Endodermal cell (in vitro differentiated cells): ENCODE data around the gene RAB3B. TPM values are rescaled to one million over a fixed set of nuclear protein-coding genes. Genes with fewer than 3 reads are reported as not detected.

ENCODE experiments used
- DNase-seq: peaks from one replicate; pipeline ENCODE4 v3.0.0-alpha.2; 2017
- H3K27ac ChIP-seq: 2 replicates; pipeline ENCODE4 v1.5.1; 2013; ENCODE audit warnings: mild to moderate bottlenecking, low read depth, low read length, moderate library complexity
- H3K27me3 ChIP-seq: 2 replicates; pipeline ENCODE4 v1.6.1; 2013; ENCODE audit warnings: mild to moderate bottlenecking, low read length, moderate library complexity; ENCODE audit not compliant: insufficient read depth, control insufficient read depth, poor library complexity, severe bottlenecking
- H3K36me3 ChIP-seq: 2 replicates; pipeline ENCODE4 v1.7.0; 2013; ENCODE audit warnings: mild to moderate bottlenecking, low read length, moderate library complexity; ENCODE audit not compliant: control insufficient read depth, insufficient read depth
- H3K4me1 ChIP-seq: one replicate; pipeline ENCODE4 v1.7.0; 2013; ENCODE audit warnings: low read length; ENCODE audit not compliant: control insufficient read depth, insufficient read depth
- H3K4me3 ChIP-seq: 2 replicates; pipeline ENCODE4 v1.5.1; 2013; ENCODE audit warnings: mild to moderate bottlenecking, low read length, moderate library complexity
- H3K9ac ChIP-seq: 2 replicates; pipeline ENCODE4 v1.6.1; 2013; ENCODE audit warnings: mild to moderate bottlenecking, low read length, moderate library complexity; ENCODE audit not compliant: poor library complexity, severe bottlenecking; ENCODE audit errors: extremely low read depth
- H3K9me3 ChIP-seq: 2 replicates; pipeline ENCODE4 v1.6.1; 2013; ENCODE audit warnings: mild to moderate bottlenecking, low read length, moderate library complexity; ENCODE audit not compliant: control insufficient read depth
- H3K27ac Mint-ChIP-seq: 2 replicates; pipeline ENCODE4 v1.8.0; 2020; ENCODE audit warnings: mixed read lengths
- H3K27me3 Mint-ChIP-seq: 2 replicates; pipeline ENCODE4 v1.8.0; 2021; ENCODE audit warnings: mild to moderate bottlenecking, mixed read lengths; ENCODE audit not compliant: insufficient read depth
- H3K36me3 Mint-ChIP-seq: 2 replicates; pipeline ENCODE4 v1.8.0; 2020; ENCODE audit warnings: low read depth, mixed read lengths
- H3K4me1 Mint-ChIP-seq: 2 replicates; pipeline ENCODE4 v1.8.0; 2020; ENCODE audit warnings: mixed read lengths
- H3K4me3 Mint-ChIP-seq: 2 replicates; pipeline ENCODE4 v1.8.0; 2020; ENCODE audit warnings: mild to moderate bottlenecking, moderate library complexity, mixed read lengths
- H3K9me3 Mint-ChIP-seq: 2 replicates; pipeline ENCODE4 v1.8.0; 2020; ENCODE audit warnings: mild to moderate bottlenecking, mixed read lengths
- WGBS, 2 experiments: methylation state at CpG; one replicate each; pipeline versions ENCODE4 v1.1.5 to v1.1.7; 2013; ENCODE audit warnings: missing lambda C conversion rate in 2 of 2, mixed read lengths in 1 of 2; ENCODE audit not compliant: insufficient coverage in 1 of 2, insufficient read length in 1 of 2; 5-methylcytosine and 5-hydroxymethylcytosine counted together
- total RNA-seq, 2 donors: library from RNA; stranded (reverse); fragmentation: NEBNext Ultra II Directional in 1 of 2; extraction: Animal tissue kit (Norgen Biotek cat#: 25700) in 1 of 2; gene quantifications; 2 replicates in 1 of 2; 3 replicates in 1 of 2; pipeline ENCODE4 v1.2.1, GENCODE V29; 2021
- TF ChIP-seq, protein P1 (sequence below): fragments of 200-600 bp; sonication (generic); conservative IDR thresholded peaks from 2 replicates; pipeline ENCODE4 v1.5.0; 2021; ENCODE audit warnings: antibody characterized with exemption, mild to moderate bottlenecking

The RAB3B gene
- total RNA-seq, 2 donors from 2014 or later = 58.1 to 66.0 TPM

DNA sequence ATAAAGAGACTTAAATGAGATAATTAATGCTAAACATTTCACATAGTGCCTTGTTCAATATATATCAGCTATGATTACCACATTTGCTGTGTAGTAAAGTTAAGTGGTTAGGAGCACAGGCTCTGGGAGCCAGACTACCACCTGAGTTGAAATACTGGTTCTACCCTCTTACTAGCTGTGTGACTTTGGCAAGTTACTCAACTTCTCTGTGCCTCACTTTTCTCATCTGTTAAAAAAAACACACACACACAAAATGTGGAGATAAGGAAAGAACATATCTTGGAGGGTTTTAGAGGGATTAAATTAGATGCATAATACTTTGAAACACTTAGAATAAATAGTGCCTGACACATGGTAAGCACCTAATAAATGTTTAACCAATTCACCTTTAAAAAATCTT, 60.2 kb downstream of the RAB3B start:
- Histone ChIP-seq H3K27me3 (no peaks in the 10 kb centered on the region), H3K4me3 (no peak overlapping the region), H3K9ac (no peak overlapping the region), H3K36me3 (peaks cover 71% of the 10 kb centered on the region), H3K27ac (no peak overlapping the region), H3K9me3 (no peaks in the 10 kb centered on the region), H3K4me1 (no peaks in the 10 kb centered on the region)
- H3K36me3 Mint-ChIP-seq = peaks cover 52% of the 10 kb centered on the region
- H3K4me3 Mint-ChIP-seq = no peak overlapping the region
- TF ChIP-seq, protein P1, sequence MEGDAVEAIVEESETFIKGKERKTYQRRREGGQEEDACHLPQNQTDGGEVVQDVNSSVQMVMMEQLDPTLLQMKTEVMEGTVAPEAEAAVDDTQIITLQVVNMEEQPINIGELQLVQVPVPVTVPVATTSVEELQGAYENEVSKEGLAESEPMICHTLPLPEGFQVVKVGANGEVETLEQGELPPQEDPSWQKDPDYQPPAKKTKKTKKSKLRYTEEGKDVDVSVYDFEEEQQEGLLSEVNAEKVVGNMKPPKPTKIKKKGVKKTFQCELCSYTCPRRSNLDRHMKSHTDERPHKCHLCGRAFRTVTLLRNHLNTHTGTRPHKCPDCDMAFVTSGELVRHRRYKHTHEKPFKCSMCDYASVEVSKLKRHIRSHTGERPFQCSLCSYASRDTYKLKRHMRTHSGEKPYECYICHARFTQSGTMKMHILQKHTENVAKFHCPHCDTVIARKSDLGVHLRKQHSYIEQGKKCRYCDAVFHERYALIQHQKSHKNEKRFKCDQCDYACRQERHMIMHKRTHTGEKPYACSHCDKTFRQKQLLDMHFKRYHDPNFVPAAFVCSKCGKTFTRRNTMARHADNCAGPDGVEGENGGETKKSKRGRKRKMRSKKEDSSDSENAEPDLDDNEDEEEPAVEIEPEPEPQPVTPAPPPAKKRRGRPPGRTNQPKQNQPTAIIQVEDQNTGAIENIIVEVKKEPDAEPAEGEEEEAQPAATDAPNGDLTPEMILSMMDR = no peak
- no peaks in the 10 kb centered on the region for H3K9me3 Mint-ChIP-seq
- no peak for DNase-seq
- no peak overlapping the region for H3K27ac Mint-ChIP-seq
- no peaks in the 10 kb centered on the region for H3K4me1 Mint-ChIP-seq
- H3K27me3 Mint-ChIP-seq = no peaks in the 10 kb centered on the region

DNA sequence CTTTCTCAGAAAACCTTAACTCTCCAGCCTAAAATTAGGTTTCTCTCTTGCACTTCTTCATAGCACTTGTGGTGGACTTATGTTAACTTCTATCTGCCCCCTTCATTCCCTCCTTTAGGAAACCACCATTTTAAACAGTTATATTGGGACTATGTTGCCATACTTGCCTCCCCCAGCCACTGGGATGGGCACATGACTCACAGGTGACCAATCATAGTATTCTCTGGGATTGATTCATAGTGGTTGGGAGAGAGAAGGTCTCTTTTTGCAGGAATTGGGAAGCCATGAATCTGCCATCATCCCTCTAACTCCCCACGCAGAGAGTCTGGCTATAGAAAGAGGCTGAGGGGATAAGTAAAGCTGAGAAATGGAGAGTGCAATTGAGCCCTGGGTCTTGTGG, 61.6 kb downstream of the RAB3B start:
- no peaks in the 10 kb centered on the region for H3K4me1 Mint-ChIP-seq

DNA sequence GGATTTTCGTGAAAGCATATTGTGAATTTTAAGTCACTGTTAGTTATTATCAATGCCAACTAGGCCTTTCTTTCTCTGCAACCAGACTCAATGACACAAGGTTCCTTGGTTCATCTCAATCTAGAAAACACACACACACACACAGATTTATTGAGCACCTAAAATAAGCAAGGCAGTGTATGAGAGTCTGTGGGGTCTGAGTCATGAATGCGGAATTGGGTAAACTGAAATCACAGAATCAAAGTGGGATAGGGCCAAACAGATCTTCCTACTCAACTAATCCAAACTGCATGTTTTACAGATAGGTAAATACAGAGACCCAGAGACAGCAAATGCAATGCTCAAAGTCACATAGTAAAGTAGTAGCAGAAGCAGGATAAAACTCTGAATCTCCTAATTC, 63.5 kb downstream of the RAB3B start:
- Mint-ChIP-seq H3K27ac (no peak overlapping the region), H3K9me3 (no peaks in the 10 kb centered on the region), H3K36me3 (peaks cover 35% of the 10 kb centered on the region), H3K4me3 (no peak overlapping the region), H3K27me3 (no peaks in the 10 kb centered on the region), H3K4me1 (peaks cover 4% of the 10 kb centered on the region)
- TF ChIP-seq, protein P1 = no peak
- no peak for DNase-seq
- Histone ChIP-seq H3K4me1 (no peaks in the 10 kb centered on the region), H3K9ac (no peak overlapping the region), H3K4me3 (no peak overlapping the region), H3K27me3 (no peaks in the 10 kb centered on the region), H3K9me3 (no peaks in the 10 kb centered on the region), H3K27ac (no peak overlapping the region), H3K36me3 (peaks cover 57% of the 10 kb centered on the region)
- WGBS, 2 experiments = 100% methylated on average over 1 to 2 of the region's 2 CpGs

More for the DNA sequence above, 61.6 kb downstream of the RAB3B start:
- no peak overlapping the region for H3K4me3 ChIP-seq
- no peaks in the 10 kb centered on the region for H3K9me3 Mint-ChIP-seq
- H3K36me3 ChIP-seq = peaks cover 72% of the 10 kb centered on the region
- H3K36me3 Mint-ChIP-seq = peaks cover 43% of the 10 kb centered on the region
- no peaks in the 10 kb centered on the region for H3K27me3 Mint-ChIP-seq
- H3K27ac ChIP-seq = no peak overlapping the region
- DNase-seq = no peak
- no peak overlapping the region for H3K9ac ChIP-seq
- H3K27ac Mint-ChIP-seq = no peak overlapping the region
- 89% methylated on average over 1 of the region's 1 CpG; no CpG with 5 or more reads in 1 of the 2 experiments for WGBS, 2 experiments
- H3K4me1 ChIP-seq = no peaks in the 10 kb centered on the region
- no peak overlapping the region for H3K4me3 Mint-ChIP-seq
- TF ChIP-seq, protein P1 = no peak
- no peaks in the 10 kb centered on the region for H3K27me3 ChIP-seq
- H3K9me3 ChIP-seq = no peaks in the 10 kb centered on the region
